Neutrophil (primary cell): ENCODE measurements around the gene ZMYM2.
"Not testable (repeated sequence)": the region's sequence is repeated elsewhere in the genome, so short reads cannot be mapped to it uniquely, and the experiment has no call there.

Experiments used
- H3K27ac ChIP-seq: fragments of 200-600 bp; sonication (generic); 2 replicates; pipeline ENCODE4 v1.5.1; 2016; ENCODE audit warnings: mild to moderate bottlenecking, moderate library complexity
- H3K27me3 ChIP-seq: fragments of 200-600 bp; sonication (generic); 2 replicates; pipeline ENCODE4 v1.6.0; 2016; ENCODE audit warnings: mild to moderate bottlenecking
- H3K36me3 ChIP-seq: fragments of 200-600 bp; sonication (generic); 2 replicates; pipeline ENCODE4 v1.5.1; 2017
- H3K4me1 ChIP-seq, 2 experiments: fragments of 200-600 bp in 1 of 2; sonication (generic) in 1 of 2; 1 replicate in 1 of 2; 2 replicates in 1 of 2; pipeline versions ENCODE4 v1.5.1 to v1.6.1; 2013 to 2016; ENCODE audit warnings: low read depth in 1 of 2, low read length in 1 of 2, mild to moderate bottlenecking in 1 of 2, moderate library complexity in 1 of 2; ENCODE audit not compliant: control insufficient read depth in 1 of 2, insufficient read depth in 1 of 2
- H3K4me3 ChIP-seq, 2 experiments: fragments of 200-600 bp in 1 of 2; sonication (generic) in 1 of 2; 1 replicate in 1 of 2; 2 replicates in 1 of 2; pipeline ENCODE4 v1.5.1; 2013 to 2016; ENCODE audit warnings: low read depth in 1 of 2, low read length in 1 of 2, mild to moderate bottlenecking in 1 of 2, moderate library complexity in 1 of 2
- H3K9me3 ChIP-seq: fragments of 200-600 bp; sonication (generic); 2 replicates; pipeline ENCODE4 v1.5.1; 2016
- TF ChIP-seq, protein P1 (sequence below): fragments of 200-600 bp; sonication (generic); IDR thresholded peaks from 2 replicates; pipeline ENCODE4 v1.5.1; 2016; ENCODE audit warnings: antibody characterized with exemption

ZMYM2 gene

DNA sequence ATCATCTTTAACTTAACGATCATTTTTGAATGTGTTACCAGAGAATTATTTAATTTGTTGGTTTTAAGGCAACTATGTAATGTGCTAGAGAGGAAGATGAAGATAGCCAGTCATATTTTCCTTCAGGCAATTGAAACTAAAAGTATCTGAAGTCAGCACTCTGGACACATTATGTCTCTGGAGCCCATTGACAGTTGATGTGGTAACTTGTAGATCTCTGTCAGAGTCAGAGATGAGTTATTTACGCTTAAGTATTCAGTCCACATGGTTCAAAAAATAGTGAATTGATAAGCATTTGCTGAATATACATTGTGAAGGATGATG, 2.1 kb downstream of the ZMYM2 start:
- Histone ChIP-seq H3K36me3 (no peaks in the 10 kb centered on the region), H3K27me3 (no peaks in the 10 kb centered on the region), H3K4me1 (peaks cover 31 to 39% of the 10 kb centered on the region in 2 experiments), H3K9me3 (no peaks in the 10 kb centered on the region), H3K4me3 (peak overlapping the region in 1 of 2 experiments; percentile 99), H3K27ac (peak overlapping the region; percentile 92)
- TF ChIP-seq, protein P1, sequence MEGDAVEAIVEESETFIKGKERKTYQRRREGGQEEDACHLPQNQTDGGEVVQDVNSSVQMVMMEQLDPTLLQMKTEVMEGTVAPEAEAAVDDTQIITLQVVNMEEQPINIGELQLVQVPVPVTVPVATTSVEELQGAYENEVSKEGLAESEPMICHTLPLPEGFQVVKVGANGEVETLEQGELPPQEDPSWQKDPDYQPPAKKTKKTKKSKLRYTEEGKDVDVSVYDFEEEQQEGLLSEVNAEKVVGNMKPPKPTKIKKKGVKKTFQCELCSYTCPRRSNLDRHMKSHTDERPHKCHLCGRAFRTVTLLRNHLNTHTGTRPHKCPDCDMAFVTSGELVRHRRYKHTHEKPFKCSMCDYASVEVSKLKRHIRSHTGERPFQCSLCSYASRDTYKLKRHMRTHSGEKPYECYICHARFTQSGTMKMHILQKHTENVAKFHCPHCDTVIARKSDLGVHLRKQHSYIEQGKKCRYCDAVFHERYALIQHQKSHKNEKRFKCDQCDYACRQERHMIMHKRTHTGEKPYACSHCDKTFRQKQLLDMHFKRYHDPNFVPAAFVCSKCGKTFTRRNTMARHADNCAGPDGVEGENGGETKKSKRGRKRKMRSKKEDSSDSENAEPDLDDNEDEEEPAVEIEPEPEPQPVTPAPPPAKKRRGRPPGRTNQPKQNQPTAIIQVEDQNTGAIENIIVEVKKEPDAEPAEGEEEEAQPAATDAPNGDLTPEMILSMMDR, result no peak

DNA sequence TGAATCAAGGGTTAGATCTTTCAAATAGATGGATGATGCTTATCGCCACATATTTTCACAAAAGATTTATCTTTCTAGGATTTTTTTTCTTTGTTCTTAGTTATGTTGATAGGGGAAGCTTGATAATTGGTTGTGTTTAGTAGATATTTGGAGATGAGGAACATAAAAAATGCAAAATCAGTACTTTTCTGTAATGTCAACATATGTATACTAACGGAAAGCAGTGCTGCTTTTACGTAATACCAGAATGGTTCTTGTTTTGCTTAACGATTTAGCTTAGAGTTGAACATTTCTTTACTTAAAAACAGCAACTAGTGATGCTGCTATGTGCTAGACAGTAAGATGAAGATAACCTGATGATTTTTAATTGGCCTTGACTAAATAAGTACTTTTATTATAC, 3.0 kb downstream of the ZMYM2 start:
- Histone ChIP-seq H3K4me3 (no peak overlapping the region), H3K36me3 (peaks cover 5% of the 10 kb centered on the region), H3K27me3 (no peaks in the 10 kb centered on the region), H3K27ac (peak overlapping the region; percentile 73), H3K9me3 (no peaks in the 10 kb centered on the region), H3K4me1 (peaks cover 31 to 39% of the 10 kb centered on the region in 2 experiments)
- TF ChIP-seq, protein P1, result no peak

DNA sequence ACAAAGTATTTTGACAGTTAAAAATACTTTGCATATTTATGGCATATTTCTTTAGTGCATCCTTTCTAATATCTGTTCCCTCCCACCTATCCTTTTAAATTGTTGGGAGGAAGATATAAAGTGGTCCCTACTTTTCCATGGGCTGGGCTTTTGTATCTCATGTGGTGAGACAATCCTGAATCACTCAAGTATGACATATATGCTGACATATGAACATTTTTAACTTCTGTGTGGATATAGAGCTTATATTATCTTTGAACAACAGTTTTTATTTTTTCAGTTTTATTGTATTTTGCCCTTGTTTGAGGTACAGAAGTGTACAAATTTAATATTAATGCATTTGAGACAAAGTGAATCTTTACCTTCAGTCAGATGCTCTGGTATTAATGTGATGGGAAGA, 3.4 kb downstream of the ZMYM2 start:
- Histone ChIP-seq H3K4me3 (no peak overlapping the region), H3K36me3 (peaks cover 7% of the 10 kb centered on the region), H3K27ac (peak overlapping the region; percentile 73), H3K9me3 (no peaks in the 10 kb centered on the region), H3K27me3 (no peaks in the 10 kb centered on the region), H3K4me1 (peaks cover 31 to 38% of the 10 kb centered on the region in 2 experiments)
- TF ChIP-seq, protein P1, result no peak

DNA sequence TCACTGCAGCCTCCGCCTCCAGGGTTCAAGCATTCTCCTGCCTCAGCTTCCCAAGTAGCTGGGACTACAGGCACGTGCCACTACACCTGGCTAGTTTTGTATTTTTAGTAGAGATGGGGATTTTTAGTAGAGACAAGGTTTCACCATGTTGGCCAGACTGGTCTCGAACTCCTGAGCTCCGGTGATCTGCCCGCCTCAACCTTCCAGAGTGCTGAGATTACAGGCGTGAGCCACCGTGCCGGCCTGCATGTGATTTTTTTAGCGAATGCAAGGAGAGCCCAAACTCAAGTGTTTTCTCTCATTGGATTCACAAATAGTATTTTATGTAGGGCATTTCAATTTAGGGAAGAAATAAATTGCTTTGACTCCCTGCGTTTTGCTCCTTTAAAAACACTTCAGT, 4.4 kb downstream of the ZMYM2 start:
- H3K36me3 ChIP-seq, result peaks cover 7% of the 10 kb centered on the region
- H3K4me3 ChIP-seq, result no peak overlapping the region
- H3K4me1 ChIP-seq, result peaks cover 29% of the 10 kb centered on the region in 2 experiments
- H3K27me3 ChIP-seq, result no peaks in the 10 kb centered on the region
- H3K27ac ChIP-seq, result no peak overlapping the region
- TF ChIP-seq, protein P1, result no peak
- H3K9me3 ChIP-seq, result no peaks in the 10 kb centered on the region

DNA sequence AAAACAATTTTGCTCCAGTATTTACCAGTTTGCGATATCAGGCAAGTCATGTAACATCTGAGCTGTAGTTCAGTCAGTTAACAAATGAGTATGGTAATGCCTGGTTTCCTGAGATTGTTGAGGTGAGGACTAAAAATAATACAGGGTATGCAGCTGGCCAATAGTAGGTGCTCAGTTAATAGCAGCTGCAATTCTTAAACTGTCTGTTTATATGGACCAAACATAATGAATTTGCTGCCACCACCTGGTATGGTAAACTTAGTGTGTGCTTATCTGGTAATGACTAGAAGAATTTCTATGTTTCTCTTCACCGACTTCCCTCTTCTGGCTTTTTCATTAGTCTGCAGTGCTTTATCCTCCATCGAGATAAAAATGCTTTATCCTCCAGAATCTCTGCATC, 9.1 kb downstream of the ZMYM2 start:
- H3K4me3 ChIP-seq, result no peak overlapping the region
- TF ChIP-seq, protein P1, result no peak
- H3K4me1 ChIP-seq, result peaks cover 0 to 4% of the 10 kb centered on the region in 2 experiments
- no peak overlapping the region for H3K27ac ChIP-seq
- peaks cover 14% of the 10 kb centered on the region for H3K36me3 ChIP-seq
- no peaks in the 10 kb centered on the region for H3K9me3 ChIP-seq
- H3K27me3 ChIP-seq, result no peaks in the 10 kb centered on the region

DNA sequence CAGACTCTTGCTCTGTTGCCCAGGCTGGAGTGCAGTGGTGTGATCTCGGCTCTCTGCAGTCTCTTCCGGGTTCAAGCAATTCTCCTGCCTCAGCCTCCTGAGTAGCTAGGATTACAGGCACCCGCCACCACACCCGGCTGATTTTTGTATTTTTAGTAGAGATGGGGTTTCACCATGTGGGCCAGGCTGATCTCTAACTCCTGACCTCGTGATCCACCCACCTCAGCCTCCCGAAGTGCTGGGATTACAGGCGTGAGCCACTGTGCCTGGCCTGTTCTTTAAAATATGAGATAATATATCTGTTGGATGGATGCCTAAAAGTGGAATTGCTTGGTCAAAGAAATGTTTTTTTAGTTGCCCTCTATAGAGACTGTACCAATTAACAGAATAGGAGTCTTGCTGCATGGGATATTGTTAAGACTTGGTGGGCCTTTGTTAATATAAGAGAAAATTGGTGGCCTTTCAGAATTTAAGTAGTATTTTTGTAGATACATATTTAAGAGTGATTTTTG, 16.0 kb downstream of the ZMYM2 start:
- not testable (repeated sequence) for H3K4me3 ChIP-seq, H3K4me1 ChIP-seq, H3K27me3 ChIP-seq, H3K9me3 ChIP-seq, H3K36me3 ChIP-seq, H3K27ac ChIP-seq
